HG02840 (cell line): ENCODE data around the gene MAN1B1.

Source experiments
- ATAC-seq: cut with Tn5 transposase; IDR thresholded peaks from one replicate; pipeline ENCODE4 v1.9.1; 2021; ENCODE audit warnings: mild to moderate bottlenecking, moderate library complexity, moderate number of reproducible peaks; ENCODE audit not compliant: unreplicated experiment, low FRiP score

MAN1B1 gene

DNA sequence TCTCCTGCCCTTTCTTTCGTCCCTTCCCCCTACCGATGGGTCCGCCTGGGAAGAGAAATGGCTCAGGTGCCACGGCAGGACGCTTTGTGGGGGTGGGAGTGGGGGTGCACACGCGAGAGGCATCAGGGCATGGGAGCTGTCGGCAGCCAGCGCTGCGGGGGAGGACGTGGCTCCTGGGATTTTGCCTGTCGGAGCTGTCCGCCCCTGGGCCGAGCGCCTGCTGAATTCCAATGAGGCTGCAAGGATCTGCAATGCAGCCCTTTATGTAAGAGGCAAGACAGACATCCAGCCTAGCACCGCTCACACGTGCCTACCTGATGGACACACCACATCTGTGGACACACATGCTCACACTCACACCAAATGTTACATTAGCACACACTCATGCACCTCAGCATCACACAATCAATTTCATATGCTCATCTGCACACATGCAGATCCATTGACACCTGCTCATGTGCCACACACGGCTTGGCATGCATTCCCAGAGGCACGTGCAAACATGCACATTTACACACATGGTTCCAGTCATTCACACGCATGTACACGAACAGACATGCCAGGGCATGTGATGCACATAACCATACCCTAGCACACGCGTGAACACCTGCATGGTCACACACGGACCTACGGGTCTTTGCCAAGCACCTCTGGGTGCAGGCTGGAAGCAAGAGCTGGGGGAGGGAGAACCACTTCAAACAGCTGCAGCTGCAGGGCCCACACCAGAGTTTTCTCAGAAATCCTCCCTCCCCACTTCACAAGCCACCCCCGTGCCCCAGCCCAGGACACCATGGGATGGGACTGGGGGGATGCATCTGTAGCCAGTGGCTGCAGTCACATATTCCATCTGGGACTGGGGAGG, 53.6 kb downstream of the MAN1B1 start:
- ATAC-seq, result no peak

DNA sequence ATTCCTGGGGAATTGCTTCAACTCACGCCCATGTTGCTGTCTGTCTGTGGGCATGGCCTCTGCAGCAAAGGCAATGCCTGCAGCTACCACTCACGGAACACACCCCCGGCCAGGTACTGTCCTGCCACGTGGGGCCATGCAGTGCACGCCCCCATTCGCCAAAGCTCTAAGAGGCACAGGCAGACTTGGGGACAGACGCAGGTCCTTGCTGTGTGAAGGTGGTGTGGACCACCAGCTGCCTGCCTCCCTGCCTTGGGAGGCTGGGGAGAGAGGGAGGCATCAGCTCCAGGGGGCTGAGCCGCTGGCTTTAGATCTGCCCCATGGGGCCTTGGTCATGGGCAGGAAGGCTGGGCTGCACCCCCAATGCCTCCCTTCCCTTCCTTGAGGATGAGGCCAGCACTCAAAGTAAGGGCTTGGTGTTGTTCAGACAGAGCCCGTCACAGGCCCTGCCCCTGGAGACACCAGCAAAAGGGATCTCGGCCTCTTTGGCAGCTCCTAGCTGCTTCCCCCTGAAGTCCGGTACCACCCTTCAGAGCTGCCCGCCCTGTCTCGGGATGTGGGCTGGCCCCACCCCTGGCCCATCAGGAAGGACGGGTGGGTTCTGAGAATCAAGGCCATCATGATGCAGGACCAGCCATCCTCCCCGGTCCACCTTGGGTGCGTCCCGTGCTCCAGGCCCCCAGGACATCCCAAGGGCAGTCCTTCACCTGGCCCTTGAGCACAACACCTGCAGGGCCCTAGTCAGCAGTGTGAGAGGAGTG, 54.4 kb downstream of the MAN1B1 start:
- ATAC-seq, result no peak

GRCh38 chr9:137141976-137142936, 55.5 kb downstream of the MAN1B1 start:
- ATAC-seq, result no peak

- no peak for ATAC-seq
These were observed 56.7 kb downstream of the MAN1B1 start for GRCh38 chr9:137143459-137143858.

DNA sequence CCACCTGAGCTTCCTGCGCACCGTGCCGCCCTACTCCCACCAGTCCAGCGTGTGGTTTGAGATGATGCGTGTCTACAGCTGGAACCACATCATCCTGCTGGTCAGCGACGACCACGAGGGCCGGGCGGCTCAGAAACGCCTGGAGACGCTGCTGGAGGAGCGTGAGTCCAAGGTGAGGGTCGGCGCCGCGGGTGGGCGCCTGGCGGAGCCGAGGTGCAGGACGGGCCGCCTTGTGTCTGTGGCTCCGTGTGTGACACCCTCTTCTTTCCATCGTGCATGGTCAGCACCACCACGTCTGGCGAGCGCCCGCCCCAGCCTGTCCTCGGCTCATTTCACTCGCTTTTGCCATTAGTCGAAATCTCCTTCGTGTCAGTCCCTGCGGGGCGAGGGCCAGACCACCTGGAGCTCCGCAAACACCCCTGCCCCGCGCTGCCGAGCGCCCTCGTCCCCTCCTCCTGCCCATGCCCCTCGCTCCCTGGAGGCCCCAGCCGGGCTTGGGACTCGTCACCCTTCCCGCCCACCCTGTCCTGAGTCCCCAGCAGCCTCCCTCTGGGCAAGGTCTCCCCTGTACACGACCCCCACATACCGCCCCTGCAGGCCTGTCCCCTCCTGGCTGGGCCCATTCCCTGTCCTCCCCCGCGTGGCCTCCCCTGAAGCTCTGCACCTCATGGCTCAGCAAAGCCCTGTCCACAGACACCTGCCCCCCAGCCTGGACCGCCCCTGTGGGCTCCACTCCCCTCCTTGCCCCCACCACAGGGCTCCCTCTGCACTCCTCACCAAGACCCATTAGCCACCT, 59.1 kb downstream of the MAN1B1 start:
- ATAC-seq, result no peak

DNA sequence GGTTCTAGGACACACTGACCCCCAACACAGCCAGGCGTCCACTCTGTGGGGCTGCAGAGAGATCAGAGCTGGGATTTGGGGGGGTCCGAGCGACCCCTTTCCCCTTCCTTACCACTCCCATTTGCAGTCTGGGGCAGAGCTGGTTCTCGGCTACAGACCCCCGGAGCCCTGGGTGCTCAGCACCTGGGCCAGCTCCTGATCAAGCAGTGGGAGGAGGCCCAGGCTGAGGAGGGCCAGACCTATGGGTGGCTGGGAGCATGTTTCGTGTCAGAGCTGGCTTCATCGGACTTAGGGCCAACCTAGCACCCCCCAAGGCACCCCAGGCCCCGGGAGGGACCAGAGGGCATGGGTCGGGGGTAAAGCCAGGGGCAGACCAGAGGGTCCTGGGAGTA, 59.7 kb downstream of the MAN1B1 start:
- no peak for ATAC-seq

DNA sequence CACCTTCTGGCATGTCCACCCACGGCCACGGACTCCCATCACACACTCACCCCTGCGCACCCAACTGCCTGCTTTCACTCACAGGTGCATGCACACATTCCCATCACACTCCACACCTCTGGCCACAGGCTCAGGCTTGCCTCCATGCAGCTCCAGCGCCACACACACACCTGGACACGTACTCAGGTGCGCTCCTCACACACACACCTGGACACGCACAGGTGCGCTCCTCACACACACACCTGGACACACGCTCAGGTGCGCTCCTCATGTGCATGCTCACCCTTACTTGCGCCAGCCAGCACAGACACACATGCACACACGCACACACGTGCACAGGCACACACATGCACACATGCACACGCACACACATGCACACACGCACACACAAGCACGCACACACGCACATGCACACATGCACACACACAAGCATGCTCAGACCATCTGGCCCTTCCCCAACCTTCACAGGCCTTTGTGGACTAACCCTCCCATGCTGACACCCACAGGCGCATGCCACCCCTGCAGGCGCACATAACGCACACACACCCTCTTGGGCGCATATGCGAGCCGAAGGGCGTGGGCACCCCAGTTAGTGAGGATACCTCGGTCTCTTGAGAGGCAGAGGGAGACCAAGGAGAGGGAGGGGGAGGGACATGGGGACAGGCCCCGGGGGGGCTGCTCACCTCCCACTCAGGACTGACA, 60.5 kb downstream of the MAN1B1 start:
- ATAC-seq, result no peak

DNA sequence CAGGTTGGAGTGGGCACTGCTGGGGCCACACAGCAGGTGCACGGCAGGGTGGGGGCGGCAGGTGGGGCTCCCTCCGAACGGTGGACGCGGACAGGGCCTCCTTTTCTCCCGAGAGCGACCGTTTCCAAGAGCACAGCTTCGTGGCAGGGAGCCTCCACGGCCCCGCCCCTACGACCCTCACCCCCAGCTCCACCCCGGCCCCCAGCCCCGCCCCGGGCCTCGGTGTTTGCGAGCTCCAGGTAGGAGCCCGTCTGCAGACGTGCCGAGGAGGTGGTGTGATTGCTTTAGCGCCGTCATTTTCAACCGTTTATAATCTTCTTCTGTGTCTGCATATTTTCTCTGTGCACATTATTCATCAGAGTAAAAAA, 61.0 kb downstream of the MAN1B1 start:
- no peak for ATAC-seq

DNA sequence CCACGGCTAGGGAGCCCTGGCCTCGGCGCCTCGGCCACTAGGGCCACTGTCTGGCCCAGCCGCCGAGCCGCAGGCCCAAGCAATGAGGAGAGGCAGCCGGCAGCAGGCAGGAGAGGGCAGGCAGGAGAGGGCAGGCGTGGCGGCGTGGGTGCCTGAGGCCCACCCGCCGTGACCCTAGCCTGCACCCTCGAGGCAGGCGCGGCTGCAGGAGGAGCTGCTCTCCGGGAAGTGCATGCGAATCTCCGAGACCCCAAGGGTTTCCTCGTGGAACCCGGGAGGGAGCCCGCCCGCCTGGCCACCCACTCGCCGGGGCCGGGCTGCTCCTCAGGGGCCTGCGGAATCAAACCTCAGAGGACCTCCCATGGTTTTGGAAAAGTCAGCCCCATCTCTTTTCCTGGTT, 61.5 kb downstream of the MAN1B1 start:
- no peak for ATAC-seq

DNA sequence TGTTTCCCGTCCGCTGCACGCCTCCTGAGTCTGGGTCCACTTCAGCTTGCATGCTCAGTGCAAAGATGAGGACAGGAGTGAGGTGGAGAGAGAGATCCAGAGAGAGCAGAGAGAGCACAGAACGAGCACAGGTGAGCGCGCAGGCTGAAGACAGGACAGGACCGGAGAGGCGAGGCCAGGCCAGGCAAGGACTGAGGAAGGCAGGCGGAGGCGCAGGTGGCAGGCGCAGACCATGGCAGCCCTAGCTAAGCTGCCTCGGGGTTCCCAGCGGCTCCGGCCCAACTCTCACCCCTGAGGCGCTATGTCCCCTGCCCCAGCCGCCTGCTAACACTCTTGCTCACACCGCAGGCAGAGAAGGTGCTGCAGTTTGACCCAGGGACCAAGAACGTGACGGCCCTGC, 61.9 kb downstream of the MAN1B1 start:
- no peak for ATAC-seq

- ATAC-seq, result no peak
These were observed 62.6 kb downstream of the MAN1B1 start for GRCh38 chr9:137149363-137149762.

- ATAC-seq, result no peak
These were observed 63.3 kb downstream of the MAN1B1 start for GRCh38 chr9:137149942-137150616.

DNA sequence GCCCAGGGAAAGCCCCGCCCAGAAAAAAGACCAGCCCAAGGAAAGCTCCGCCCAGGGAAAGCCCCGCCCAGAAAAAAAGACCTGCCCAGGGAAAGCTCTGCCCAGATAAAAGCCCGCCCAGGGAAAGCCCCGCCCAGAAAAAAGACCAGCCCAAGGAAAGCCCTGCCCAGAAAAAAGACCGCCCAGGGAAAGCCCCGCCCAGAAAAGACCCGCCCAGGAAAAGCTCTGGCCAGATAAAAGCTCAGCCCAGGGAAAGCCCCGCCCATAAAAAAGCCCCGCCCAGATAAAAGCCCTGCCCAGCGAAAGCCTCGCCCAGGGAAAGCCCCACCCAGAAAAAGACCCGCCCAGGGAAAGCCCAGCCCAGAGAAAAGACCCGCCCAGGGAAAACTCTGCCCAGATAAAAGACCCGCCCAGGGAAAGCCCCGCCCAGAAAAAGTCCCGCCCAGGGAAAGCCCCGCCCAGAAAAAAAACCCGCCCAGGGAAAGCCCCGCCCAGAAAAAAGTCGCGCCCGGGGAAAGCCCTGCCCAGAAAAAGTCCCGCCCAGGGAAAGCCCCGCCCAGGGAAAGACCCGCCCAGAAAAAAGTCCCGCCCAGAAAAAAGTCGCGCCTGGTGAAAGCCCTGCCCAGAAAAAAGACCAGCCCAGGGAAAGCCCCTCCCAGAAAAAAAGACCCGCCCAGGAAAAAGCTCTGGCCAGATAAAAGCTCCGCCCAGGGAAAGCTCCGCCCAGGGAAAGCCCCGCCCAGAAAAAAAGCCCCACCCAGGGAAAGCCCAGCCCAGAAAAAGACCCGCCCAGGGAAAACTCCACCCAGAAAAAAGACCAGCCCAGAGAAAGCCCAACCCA, 64.1 kb downstream of the MAN1B1 start:
- no peak for ATAC-seq

DNA sequence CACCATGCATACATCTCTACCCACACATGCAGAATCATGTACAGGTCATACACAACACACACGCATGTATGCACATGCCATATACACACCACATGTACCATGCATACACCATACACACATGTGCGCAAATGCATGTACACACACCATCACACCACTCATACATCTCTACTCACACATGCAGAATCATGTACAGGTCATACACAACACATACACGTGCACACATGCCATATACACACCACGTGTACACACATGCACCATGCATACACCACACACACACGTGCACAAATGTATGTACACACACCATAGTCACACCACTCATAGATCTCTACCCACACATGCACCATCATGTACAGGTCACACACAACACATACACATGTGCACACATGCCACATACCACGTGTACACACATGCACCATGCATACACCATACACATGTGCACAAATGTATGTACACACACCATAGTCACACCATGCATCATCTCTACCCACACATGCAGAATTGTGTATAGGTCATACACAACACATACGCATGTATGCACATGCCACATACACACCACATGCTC, 66.1 kb downstream of the MAN1B1 start:
- ATAC-seq, result no peak

GRCh38 chr9:137156567-137157375, 70.0 kb downstream of the MAN1B1 start:
- no peak for ATAC-seq

DNA sequence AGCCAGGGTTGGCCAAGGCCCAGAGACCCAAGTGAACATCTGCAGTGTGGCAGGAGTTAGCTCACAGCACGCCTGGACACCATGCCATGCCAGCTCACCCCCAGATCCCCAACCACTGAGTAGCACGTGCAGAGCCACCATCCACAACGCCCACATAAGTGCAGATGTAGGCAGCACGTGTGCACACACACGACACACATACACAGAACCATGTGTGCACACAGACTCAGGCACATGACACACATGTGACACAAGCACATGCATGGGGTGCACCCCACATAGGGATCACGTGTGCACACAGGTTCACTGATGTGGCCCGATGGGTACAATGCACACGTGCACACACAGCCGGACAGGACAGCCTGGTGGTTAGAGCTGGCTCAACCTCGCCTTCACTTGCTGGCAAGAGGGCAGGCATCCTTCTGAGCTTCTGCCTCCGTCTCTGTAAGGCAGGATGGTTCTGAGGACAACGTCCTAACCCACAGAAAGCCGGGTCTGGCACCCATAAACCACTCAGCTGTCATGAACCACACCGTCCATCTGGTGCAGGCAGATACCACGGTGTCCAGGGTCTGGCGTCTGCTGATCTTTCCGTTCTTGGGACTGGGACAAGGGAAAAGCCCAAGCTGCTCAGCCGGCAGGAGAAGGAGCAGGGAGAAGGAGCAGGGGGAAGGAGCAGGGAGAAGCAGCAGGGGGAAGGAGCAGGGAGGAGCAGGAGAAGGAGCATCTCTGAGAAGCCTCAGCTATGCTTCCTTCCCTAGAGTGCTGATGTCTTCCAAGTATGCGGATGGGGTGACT, 71.0 kb downstream of the MAN1B1 start:
- no peak for ATAC-seq
